Measurements from ENCODE around the gene PRDX1. TPM values are rescaled to one million over a fixed set of nuclear protein-coding genes. Genes with fewer than 3 reads are reported as not detected.

PRDX1 gene
- total RNA-seq, 1 experiment from 2014 or later = 967 TPM

GRCh38 chr1:45551684-45552083 lies 30.0 kb upstream of the PRDX1 start:
- CTCF ChIA-PET = no interaction called here
- peak overlapping the region; percentile 92 for H3K4me3 ChIP-seq (ENCODE audit: low read length)
- H3K27me3 ChIP-seq (ENCODE audit: low read length) = no peaks in the 10 kb centered on the region
- peaks cover 44% of the 10 kb centered on the region for H3K79me2 ChIP-seq (ENCODE audit: low read length)
- H3F3A ChIP-seq (ENCODE audit: low read length, unreplicated experiment) = no peaks in the 10 kb centered on the region
- ATAC-seq (no peak; the same call in 1 of the 2 replicates), DNase-seq (no peak)
- POLR2A ChIA-PET (ENCODE audit: unreplicated experiment) = interaction anchor here (0.6 to 2.6 kb wide), 2 partner anchors 27 to 30 kb away, joined by 3 to 21 read pairs; partner anchors contain the start of gene PRDX1
- H3K27ac ChIP-seq (ENCODE audit: low read length) = no peak overlapping the region
- H3K4me2 ChIP-seq (ENCODE audit: low read length) = peak overlapping the region; percentile 96
- intact Hi-C loops (cut with micrococcal nuclease) = no loop called here
- H3K9me3 ChIP-seq (ENCODE audit: low read length) = no peaks in the 10 kb centered on the region
- no peak for TF ChIP-seq EZH2 (IDR thresholded peaks at IDR 0.05; ENCODE audit: low read length, unreplicated experiment)
- TF ChIP-seq EZH2phosphoT487 (IDR thresholded peaks at IDR 0.05; ENCODE audit: borderline replicate concordance, low read length) = no peak
- TF ChIP-seq, protein P1, sequence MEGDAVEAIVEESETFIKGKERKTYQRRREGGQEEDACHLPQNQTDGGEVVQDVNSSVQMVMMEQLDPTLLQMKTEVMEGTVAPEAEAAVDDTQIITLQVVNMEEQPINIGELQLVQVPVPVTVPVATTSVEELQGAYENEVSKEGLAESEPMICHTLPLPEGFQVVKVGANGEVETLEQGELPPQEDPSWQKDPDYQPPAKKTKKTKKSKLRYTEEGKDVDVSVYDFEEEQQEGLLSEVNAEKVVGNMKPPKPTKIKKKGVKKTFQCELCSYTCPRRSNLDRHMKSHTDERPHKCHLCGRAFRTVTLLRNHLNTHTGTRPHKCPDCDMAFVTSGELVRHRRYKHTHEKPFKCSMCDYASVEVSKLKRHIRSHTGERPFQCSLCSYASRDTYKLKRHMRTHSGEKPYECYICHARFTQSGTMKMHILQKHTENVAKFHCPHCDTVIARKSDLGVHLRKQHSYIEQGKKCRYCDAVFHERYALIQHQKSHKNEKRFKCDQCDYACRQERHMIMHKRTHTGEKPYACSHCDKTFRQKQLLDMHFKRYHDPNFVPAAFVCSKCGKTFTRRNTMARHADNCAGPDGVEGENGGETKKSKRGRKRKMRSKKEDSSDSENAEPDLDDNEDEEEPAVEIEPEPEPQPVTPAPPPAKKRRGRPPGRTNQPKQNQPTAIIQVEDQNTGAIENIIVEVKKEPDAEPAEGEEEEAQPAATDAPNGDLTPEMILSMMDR (conservative IDR thresholded peaks at IDR 0.05; ENCODE audit: low read depth, low read length) = no peak
- H4K20me1 ChIP-seq (ENCODE audit: low read length) = no peaks in the 10 kb centered on the region
- peaks cover 15% of the 10 kb centered on the region for H3K4me1 ChIP-seq (ENCODE audit: insufficient read depth, low read length)
- BruUV-seq (replicated peaks) = no TSS peak
- H3K36me3 ChIP-seq (ENCODE audit: low read depth, low read length) = peaks cover 15% of the 10 kb centered on the region; the same call in 1 of the 2 replicates
- peak overlapping the region; percentile 90 for H3K9ac ChIP-seq (ENCODE audit: low read length)
- no peaks in the 10 kb centered on the region for H3K9me2 ChIP-seq (replicated peaks; ENCODE audit: low read length)
- H2AFZ ChIP-seq (ENCODE audit: low read length) = no peak overlapping the region

GRCh38 chr1:45550401-45551351 lies 29.0 kb upstream of the PRDX1 start, which contains the start of gene AKR1A1:
AKR1A1 (plus strand) TSS chr1:45550826; CDS start chr1:45561795, 10,969 bp downstream.
- TSS peak; percentile 98 for BruUV-seq (replicated peaks)
- POLR2A ChIA-PET (ENCODE audit: unreplicated experiment) = interaction anchor here (0.5 to 2.6 kb wide), 4 partner anchors 25 to 213 kb away, joined by 3 to 21 read pairs (median 14); partner anchors contain the start of gene PRDX1
- Histone ChIP-seq H2AFZ (ENCODE audit: low read length) (peak within 1 kb of the TSS; percentile 75), H3K4me3 (ENCODE audit: low read length) (peak within 1 kb of the TSS; percentile 92), H3K27ac (ENCODE audit: low read length) (peak within 1 kb of the TSS; percentile 72), H3K9ac (ENCODE audit: low read length) (peak within 1 kb of the TSS; percentile 90), H3K9me2 (replicated peaks; ENCODE audit: low read length) (no peaks in the 10 kb centered on the region), H4K20me1 (ENCODE audit: low read length) (no peaks in the 10 kb centered on the region), H3K36me3 (ENCODE audit: low read depth, low read length) (peaks cover 9% of the 10 kb centered on the region; the same call in 1 of the 2 replicates), H3K9me3 (ENCODE audit: low read length) (no peaks in the 10 kb centered on the region), H3K27me3 (ENCODE audit: low read length) (no peaks in the 10 kb centered on the region), H3K4me2 (ENCODE audit: low read length) (peak within 1 kb of the TSS; percentile 96), H3K4me1 (ENCODE audit: insufficient read depth, low read length) (peaks cover 15% of the 10 kb centered on the region), H3F3A (ENCODE audit: low read length, unreplicated experiment) (no peaks in the 10 kb centered on the region), H3K79me2 (ENCODE audit: low read length) (peaks cover 38% of the 10 kb centered on the region)
- TF ChIP-seq, protein P1 (conservative IDR thresholded peaks at IDR 0.05; ENCODE audit: low read depth, low read length) = no peak
- TF ChIP-seq EZH2phosphoT487 (IDR thresholded peaks at IDR 0.05; ENCODE audit: borderline replicate concordance, low read length) (no peak), EZH2 (IDR thresholded peaks at IDR 0.05; ENCODE audit: low read length, unreplicated experiment) (no peak)
- intact Hi-C loops (cut with micrococcal nuclease) = loop anchor here (1.0 kb wide), 1 partner anchor 28 kb away; no protein-coding TSS in a partner anchor
- DNase-seq (peak; percentile 94), ATAC-seq (peak; percentile 92)
- CTCF ChIA-PET = no interaction called here
